HepG2 (cell line): Measurements from ENCODE around the gene SERPINE2. TPM values are rescaled to one million over a fixed set of nuclear protein-coding genes. Genes with fewer than 3 reads are reported as not detected.

Source experiments
- ATAC-seq: fragments of 200-7000 bp; cut with Tn5 transposase; 3 replicates; pipeline ENCODE4 v1.9.1; 2020; ENCODE audit warnings: mild to moderate bottlenecking, moderate library complexity
- Bru-seq: library from RNA; stranded (reverse); fragments of 400-500 nt; gene quantifications from one replicate; lab custom pipeline; 2021; lab: Mats Ljungman, UMichigan
- BruChase-seq, 2 experiments: library from RNA; stranded (reverse); fragments of 400-500 nt; gene quantifications; one replicate each; lab custom pipeline; 2021; lab: Mats Ljungman, UMichigan
- BruUV-seq: library from RNA; stranded (reverse); fragments of 400-500 nt; replicated peaks from 2 replicates; lab custom pipeline; 2021; lab: Mats Ljungman, UMichigan
- CTCF ChIA-PET: fragments of 300-600 bp; formaldehyde crosslinking; extraction: SDS; loops from one replicate; lab custom pipeline; 2021; ENCODE audit warnings: low total read pairs, inconsistent platforms, low intra/inter-chr PET ratio; lab: Yijun Ruan, JAX
- POLR2A ChIA-PET: fragments of 350-600 bp; sonication (Branson Sonifier 250); formaldehyde crosslinking; loops from one replicate; lab custom pipeline; 2020; ENCODE audit warnings: antibody characterized with exemption, inconsistent platforms; lab: Yijun Ruan, JAX
- DNase-seq: peaks from one replicate; pipeline ENCODE4 v3.0.0-alpha.2; 2015; ENCODE audit warnings: low spot score
- FAIRE-seq: peaks from 3 replicates; lab custom pipeline; 2011; peaks lifted over from hg19 to GRCh38; lab: Jason Lieb, UNC
- H2AFZ ChIP-seq: one replicate; pipeline ENCODE4 v1.6.1; 2011; ENCODE audit warnings: low read length, inconsistent platforms
- H3K27ac ChIP-seq: fragments of 300-600 bp; 3 replicates; pipeline ENCODE4 v1.8.0; 2011; ENCODE audit warnings: mixed run types, mild to moderate bottlenecking, mixed read lengths, low read length, inconsistent platforms; ENCODE audit not compliant: insufficient read depth; ENCODE audit errors: extremely low read length
- H3K27me3 ChIP-seq, 2 experiments: fragments of 200-600 bp in 1 of 2; 2 replicates in 1 of 2; 3 replicates in 1 of 2; pipeline versions ENCODE4 v1.6.0 to v1.8.0; 2011; ENCODE audit warnings: low read length in 2 of 2, mild to moderate bottlenecking in 2 of 2, moderate library complexity in 2 of 2, inconsistent platforms in 1 of 2; ENCODE audit not compliant: insufficient read depth in 2 of 2, control insufficient read depth in 1 of 2
- H3K36me3 ChIP-seq, 2 experiments: fragments of 200-600 bp in 1 of 2; replicated peaks in 1 of 2; 2 replicates in 1 of 2; 3 replicates in 1 of 2; pipeline versions ENCODE4 v1.5.1 to v1.8.0; 2011; ENCODE audit warnings: low read length in 2 of 2, inconsistent platforms in 1 of 2; ENCODE audit not compliant: insufficient read depth in 2 of 2, control insufficient read depth in 1 of 2
- H3K4me1 ChIP-seq: 2 replicates; pipeline ENCODE4 v1.5.1; 2012; ENCODE audit warnings: low read length, inconsistent platforms; ENCODE audit not compliant: insufficient read depth
- H3K4me2 ChIP-seq: 2 replicates; pipeline ENCODE4 v1.6.0; 2011; ENCODE audit warnings: low read depth, low read length, inconsistent platforms
- H3K4me3 ChIP-seq, 3 experiments: fragments of 200-600 bp in 1 of 3; sonication (generic), shearing (Covaris generic) in 1 of 3; replicated peaks in 1 of 3; 2 replicates each; pipeline ENCODE4 v1.5.1; 2011 to 2016; ENCODE audit warnings: low read length in 3 of 3, inconsistent platforms in 2 of 3, low read depth in 2 of 3, mild to moderate bottlenecking in 2 of 3, control low read depth in 1 of 3, mixed read lengths in 1 of 3; ENCODE audit not compliant: insufficient read depth in 1 of 3
- H3K79me2 ChIP-seq: one replicate; pipeline ENCODE4 v1.6.1; 2011; ENCODE audit warnings: low read length, inconsistent platforms; ENCODE audit not compliant: insufficient read depth
- H3K9ac ChIP-seq: 2 replicates; pipeline ENCODE4 v1.6.0; 2011; ENCODE audit warnings: mild to moderate bottlenecking, low read depth, low read length, inconsistent platforms; ENCODE audit not compliant: insufficient read depth
- H3K9me3 ChIP-seq: 2 replicates; pipeline ENCODE4 v1.5.1; 2012; ENCODE audit warnings: mild to moderate bottlenecking, low read length
- H4K20me1 ChIP-seq: 2 replicates; pipeline ENCODE4 v1.6.0; 2011; ENCODE audit warnings: inconsistent platforms, mild to moderate bottlenecking, low read length, moderate library complexity; ENCODE audit not compliant: insufficient read depth
- CEBPG ChIP-seq: IDR thresholded peaks from 2 replicates; pipeline ENCODE4 v1.6.1; 2016
- ZNF263 ChIP-seq: sonication (generic); formaldehyde crosslinking; IDR thresholded peaks from 2 replicates; pipeline ENCODE4 v1.4.0; 2020; ENCODE audit warnings: missing genetic modification reagents
- ZNF564 ChIP-seq: sonication (generic); formaldehyde crosslinking; IDR thresholded peaks from 2 replicates; pipeline ENCODE4 v1.8.1; 2023; ENCODE audit warnings: mild to moderate bottlenecking, missing genetic modification reagents
- ZNF766 ChIP-seq: sonication (generic); formaldehyde crosslinking; IDR thresholded peaks from 2 replicates; pipeline ENCODE4 v1.5.0; 2020; ENCODE audit warnings: missing genetic modification reagents, borderline replicate concordance
- WGBS: methylation state at CpG from one replicate; pipeline ENCODE4 v1.1.6; 2017; ENCODE audit warnings: low lambda C conversion rate; 5-methylcytosine and 5-hydroxymethylcytosine counted together
- in situ Hi-C: cut with HindIII; loops from 2 replicates; pipeline ENCODE4 v1.10.0; 2017; ENCODE audit warnings: low pct_unique_long_range_greater_than_20kb; ENCODE audit not compliant: extremely low pct_ligation_motif_present
- intact Hi-C: fragments of 100-400 bp; cut with micrococcal nuclease; formaldehyde crosslinking; loops from one replicate; pipeline ENCODE4 v1.10.0; 2022; ENCODE audit not compliant: unreplicated experiment
- long read RNA-seq, 2 experiments: library from RNA in 1 of 2; library from polyadenylated mRNA in 1 of 2; stranded (forward) in 1 of 2; unstranded in 1 of 2; transcript quantifications; one replicate each; pipeline ENCODE4 v2.0.0, GENCODE V29; 2019 to 2022
- polyA minus RNA-seq, 3 experiments: library from RNA; depleted of rRNA, polyadenylated mRNA; stranded (reverse); fragments of >200 nt; gene quantifications; 2 replicates each; pipeline ENCODE4 v1.2.3, GENCODE V29; 2011; ENCODE audit warnings: low replicate concordance in 1 of 3
- polyA plus RNA-seq, 8 experiments: library from polyadenylated mRNA; depleted of rRNA in 3 of 8; stranded (reverse) in 7 of 8; unstranded in 1 of 8; fragments of >200 nt; fragmentation: Illumina TruSeq in 4 of 8; extraction: Trizol in 4 of 8; gene quantifications; 2 replicates each; pipeline versions ENCODE4 v1.2.1 to v1.2.3, GENCODE V29; 2011 to 2016; ENCODE audit warnings: low read depth in 4 of 8, missing spikeins in 1 of 8, mixed read lengths in 1 of 8; ENCODE audit not compliant: insufficient read depth in 1 of 8
- total RNA-seq, 5 experiments: library from RNA; depleted of rRNA; stranded (reverse); fragments of >200 nt; fragmentation: Illumina TruSeq; extraction: Trizol; gene quantifications; 2 replicates each; pipeline ENCODE4 v1.2.3, GENCODE V29; 2016; ENCODE audit warnings: low read depth in 1 of 5
- TF ChIP-seq, protein P1 (sequence below): sonication (generic); formaldehyde crosslinking; IDR thresholded peaks from 2 replicates; pipeline ENCODE4 v1.4.0; 2020; ENCODE audit warnings: mild to moderate bottlenecking, missing genetic modification reagents, borderline replicate concordance
- TF ChIP-seq, protein P2 (sequence below): sonication (generic); formaldehyde crosslinking; IDR thresholded peaks from 2 replicates; pipeline ENCODE4 v1.9.0; 2021; ENCODE audit warnings: missing genetic modification reagents, borderline replicate concordance

SERPINE2 gene, protein sequence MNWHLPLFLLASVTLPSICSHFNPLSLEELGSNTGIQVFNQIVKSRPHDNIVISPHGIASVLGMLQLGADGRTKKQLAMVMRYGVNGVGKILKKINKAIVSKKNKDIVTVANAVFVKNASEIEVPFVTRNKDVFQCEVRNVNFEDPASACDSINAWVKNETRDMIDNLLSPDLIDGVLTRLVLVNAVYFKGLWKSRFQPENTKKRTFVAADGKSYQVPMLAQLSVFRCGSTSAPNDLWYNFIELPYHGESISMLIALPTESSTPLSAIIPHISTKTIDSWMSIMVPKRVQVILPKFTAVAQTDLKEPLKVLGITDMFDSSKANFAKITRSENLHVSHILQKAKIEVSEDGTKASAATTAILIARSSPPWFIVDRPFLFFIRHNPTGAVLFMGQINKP
- total RNA-seq (2016; rRNA removed; fragmentation: Illumina TruSeq; extraction: Trizol) (5.5 and 7.9 TPM in 2 replicates), polyA plus RNA-seq (2011; rRNA removed) (18.1 and 24.3 TPM in 2 replicates), polyA minus RNA-seq (2011; rRNA and poly(A)+ RNA removed; ENCODE audit: low replicate concordance) (1.8 and 14.9 TPM in 2 replicates), Bru-seq, nascent RNA (percentile 57 among the genes with signal in this experiment), BruChase-seq, experiment 1, labeled RNA remaining after a 6-hour chase (percentile 63 among the genes with signal in this experiment), BruChase-seq, experiment 2, labeled RNA remaining after a 2-hour chase (percentile 53 among the genes with signal in this experiment)
- 3.0 and 3.9 TPM in 2 replicates for total RNA-seq (2016; cell fraction: cytosol; rRNA removed; fragmentation: Illumina TruSeq; extraction: Trizol; ENCODE audit: low read depth)
- 5.1 and 8.6 TPM in 2 replicates for total RNA-seq (2016; cell fraction: insoluble cytoplasmic fraction; rRNA removed; fragmentation: Illumina TruSeq; extraction: Trizol)
- total RNA-seq (2016; cell fraction: membrane; rRNA removed; fragmentation: Illumina TruSeq; extraction: Trizol), result 2.8 and 3.4 TPM in 2 replicates
- total RNA-seq (2016; cell fraction: nucleus; rRNA removed; fragmentation: Illumina TruSeq; extraction: Trizol), result 14.0 and 14.4 TPM in 2 replicates
- 15.4 and 23.2 TPM in 2 replicates for polyA plus RNA-seq (2011; cell fraction: cytosol; rRNA removed)
- 27.2 and 31.6 TPM in 2 replicates for polyA plus RNA-seq (2011; cell fraction: nucleus; rRNA removed)
- 41.2 and 105 TPM in 2 replicates for polyA plus RNA-seq (2012)
- 1.3 and 1.5 TPM in 2 replicates for polyA plus RNA-seq (2016; cell fraction: cytosol; fragmentation: Illumina TruSeq; extraction: Trizol; ENCODE audit: low read depth)
- polyA plus RNA-seq (2016; cell fraction: insoluble cytoplasmic fraction; fragmentation: Illumina TruSeq; extraction: Trizol; ENCODE audit: low read depth), result 5.2 and 7.0 TPM in 2 replicates
- polyA plus RNA-seq (2016; cell fraction: membrane; fragmentation: Illumina TruSeq; extraction: Trizol; ENCODE audit: low read depth), result 3.2 and 3.5 TPM in 2 replicates
- 24.9 and 28.8 TPM in 2 replicates for polyA plus RNA-seq (2016; cell fraction: nucleus; fragmentation: Illumina TruSeq; extraction: Trizol; ENCODE audit: insufficient read depth, low read depth)
- polyA minus RNA-seq (2011; cell fraction: cytosol; rRNA and poly(A)+ RNA removed), result 11.7 and 23.7 TPM in 2 replicates
- 15.5 and 22.8 TPM in 2 replicates for polyA minus RNA-seq (2011; cell fraction: nucleus; rRNA and poly(A)+ RNA removed)
- long read RNA-seq, experiment 1, transcript SERPINE2-202 (9 exons, 2,161 nt), result major isoform, 28 of 32 reads
- long read RNA-seq, experiment 1, partial matches to known transcripts, result 0 of 32 reads
- long read RNA-seq, experiment 1, other reads (novel, unspliced or antisense), result 1 of 32 reads
- long read RNA-seq, experiment 2, transcript SERPINE2-202 (9 exons, 2,161 nt), result major isoform, 60 of 96 reads
- long read RNA-seq, experiment 2, partial matches to known transcripts, result 6 of 96 reads
- long read RNA-seq, experiment 2, other reads (novel, unspliced or antisense), result 27 of 96 reads

DNA sequence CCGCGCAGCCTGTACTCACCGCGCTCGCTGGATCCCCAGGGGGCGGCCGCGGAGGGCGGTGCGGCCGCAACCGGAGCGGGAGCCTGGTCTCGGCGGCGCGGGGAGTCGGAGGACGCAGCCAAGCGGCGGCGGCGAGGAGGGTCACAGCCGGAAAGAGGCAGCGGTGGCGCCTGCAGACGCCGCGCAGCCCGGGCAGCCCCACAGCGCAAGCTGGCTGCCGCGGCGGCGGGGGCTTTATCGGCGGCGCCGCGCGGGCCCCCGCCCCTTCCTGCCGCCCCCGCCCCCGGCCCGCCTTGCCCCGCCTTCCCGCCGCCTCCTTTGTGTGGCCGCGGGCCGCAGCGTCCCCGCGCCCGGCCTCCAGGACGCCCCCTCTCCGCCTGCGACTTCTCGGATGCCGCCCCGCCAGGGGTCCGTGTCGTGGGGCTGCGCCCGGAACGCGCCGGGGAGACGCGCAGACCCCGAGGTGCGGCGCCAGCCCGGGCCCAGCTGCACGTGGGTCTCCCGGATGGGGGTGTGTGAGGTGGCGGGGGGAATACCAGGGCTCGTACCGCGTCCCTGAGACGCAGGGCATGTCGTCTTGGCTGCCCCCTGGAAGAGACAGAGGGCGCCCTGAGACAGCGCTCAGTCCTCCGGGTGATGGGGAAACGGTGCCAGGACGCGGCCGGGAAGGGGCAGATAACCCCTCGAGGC lies at the start of gene SERPINE2:
Gene SERPINE2, minus strand, starts transcription at position 207 of the 690 bp plus-strand sequence. CDS start 37,386 bp downstream, outside the sequence.
- BruUV-seq, result no TSS peak
- peaks cover 4% of the 10 kb centered on the region for H3K79me2 ChIP-seq
- intact Hi-C loops, result loop anchor here (1.0 to 2.0 kb wide), 2 partner anchors 66 to 245 kb away; no protein-coding TSS in a partner anchor
- H3K4me1 ChIP-seq, result peaks cover 32% of the 10 kb centered on the region
- no peak for DNase-seq
- no peak within 1 kb of the TSS for H3K27ac ChIP-seq
- H2AFZ ChIP-seq, result no peak within 1 kb of the TSS
- in situ Hi-C loops, result no loop called here
- peak within 1 kb of the TSS; percentile 92 for H3K4me2 ChIP-seq
- 2% methylated on average over 6 of the region's 91 CpGs for WGBS
- peak; percentile 72 for ATAC-seq
- POLR2A ChIA-PET, result interaction anchor here (0.8 to 1.7 kb wide), 4 partner anchors 12 to 244 kb away, joined by 3 to 6 read pairs (median 4); no protein-coding TSS in a partner anchor
- no peak for FAIRE-seq
- peak within 1 kb of the TSS; percentile 62 for H3K9ac ChIP-seq
- CTCF ChIA-PET, result interaction anchor here (0.9 to 3.5 kb wide), 2 partner anchors 69 to 244 kb away, joined by 3 to 24 read pairs; no protein-coding TSS in a partner anchor
- peaks cover 6% of the 10 kb centered on the region; the same call in 1 of the 2 replicates for H4K20me1 ChIP-seq
- H3K36me3 ChIP-seq, result no peaks in the 10 kb centered on the region
- H3K9me3 ChIP-seq, result no peaks in the 10 kb centered on the region
- H3K4me3 ChIP-seq, result peak within 1 kb of the TSS; percentile 69 to 84 (median 77)
- peaks cover 3 to 54% of the 10 kb centered on the region in 2 experiments; a peak in 4 of 5 replicates for H3K27me3 ChIP-seq
- 0 out of 2 replicates have a peak, but pooled peaks have one; percentile 16 for TF ChIP-seq ZNF766 (CRISPR knock-in tag)
- 0 out of 2 replicates have a peak, but pooled peaks have one; percentile 12 for TF ChIP-seq CEBPG (CRISPR knock-in tag)
- no peak for TF ChIP-seq ZNF564
- TF ChIP-seq, protein P1, sequence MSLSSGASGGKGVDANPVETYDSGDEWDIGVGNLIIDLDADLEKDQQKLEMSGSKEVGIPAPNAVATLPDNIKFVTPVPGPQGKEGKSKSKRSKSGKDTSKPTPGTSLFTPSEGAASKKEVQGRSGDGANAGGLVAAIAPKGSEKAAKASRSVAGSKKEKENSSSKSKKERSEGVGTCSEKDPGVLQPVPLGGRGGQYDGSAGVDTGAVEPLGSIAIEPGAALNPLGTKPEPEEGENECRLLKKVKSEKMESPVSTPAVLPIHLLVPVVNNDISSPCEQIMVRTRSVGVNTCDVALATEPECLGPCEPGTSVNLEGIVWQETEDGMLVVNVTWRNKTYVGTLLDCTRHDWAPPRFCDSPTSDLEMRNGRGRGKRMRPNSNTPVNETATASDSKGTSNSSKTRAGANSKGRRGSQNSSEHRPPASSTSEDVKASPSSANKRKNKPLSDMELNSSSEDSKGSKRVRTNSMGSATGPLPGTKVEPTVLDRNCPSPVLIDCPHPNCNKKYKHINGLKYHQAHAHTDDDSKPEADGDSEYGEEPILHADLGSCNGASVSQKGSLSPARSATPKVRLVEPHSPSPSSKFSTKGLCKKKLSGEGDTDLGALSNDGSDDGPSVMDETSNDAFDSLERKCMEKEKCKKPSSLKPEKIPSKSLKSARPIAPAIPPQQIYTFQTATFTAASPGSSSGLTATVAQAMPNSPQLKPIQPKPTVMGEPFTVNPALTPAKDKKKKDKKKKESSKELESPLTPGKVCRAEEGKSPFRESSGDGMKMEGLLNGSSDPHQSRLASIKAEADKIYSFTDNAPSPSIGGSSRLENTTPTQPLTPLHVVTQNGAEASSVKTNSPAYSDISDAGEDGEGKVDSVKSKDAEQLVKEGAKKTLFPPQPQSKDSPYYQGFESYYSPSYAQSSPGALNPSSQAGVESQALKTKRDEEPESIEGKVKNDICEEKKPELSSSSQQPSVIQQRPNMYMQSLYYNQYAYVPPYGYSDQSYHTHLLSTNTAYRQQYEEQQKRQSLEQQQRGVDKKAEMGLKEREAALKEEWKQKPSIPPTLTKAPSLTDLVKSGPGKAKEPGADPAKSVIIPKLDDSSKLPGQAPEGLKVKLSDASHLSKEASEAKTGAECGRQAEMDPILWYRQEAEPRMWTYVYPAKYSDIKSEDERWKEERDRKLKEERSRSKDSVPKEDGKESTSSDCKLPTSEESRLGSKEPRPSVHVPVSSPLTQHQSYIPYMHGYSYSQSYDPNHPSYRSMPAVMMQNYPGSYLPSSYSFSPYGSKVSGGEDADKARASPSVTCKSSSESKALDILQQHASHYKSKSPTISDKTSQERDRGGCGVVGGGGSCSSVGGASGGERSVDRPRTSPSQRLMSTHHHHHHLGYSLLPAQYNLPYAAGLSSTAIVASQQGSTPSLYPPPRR (CRISPR knock-in tag), result no peak
- TF ChIP-seq ZNF263 (CRISPR knock-in tag), result peak; percentile 35; the same call in 1 of the 2 replicates
- TF ChIP-seq, protein P2, sequence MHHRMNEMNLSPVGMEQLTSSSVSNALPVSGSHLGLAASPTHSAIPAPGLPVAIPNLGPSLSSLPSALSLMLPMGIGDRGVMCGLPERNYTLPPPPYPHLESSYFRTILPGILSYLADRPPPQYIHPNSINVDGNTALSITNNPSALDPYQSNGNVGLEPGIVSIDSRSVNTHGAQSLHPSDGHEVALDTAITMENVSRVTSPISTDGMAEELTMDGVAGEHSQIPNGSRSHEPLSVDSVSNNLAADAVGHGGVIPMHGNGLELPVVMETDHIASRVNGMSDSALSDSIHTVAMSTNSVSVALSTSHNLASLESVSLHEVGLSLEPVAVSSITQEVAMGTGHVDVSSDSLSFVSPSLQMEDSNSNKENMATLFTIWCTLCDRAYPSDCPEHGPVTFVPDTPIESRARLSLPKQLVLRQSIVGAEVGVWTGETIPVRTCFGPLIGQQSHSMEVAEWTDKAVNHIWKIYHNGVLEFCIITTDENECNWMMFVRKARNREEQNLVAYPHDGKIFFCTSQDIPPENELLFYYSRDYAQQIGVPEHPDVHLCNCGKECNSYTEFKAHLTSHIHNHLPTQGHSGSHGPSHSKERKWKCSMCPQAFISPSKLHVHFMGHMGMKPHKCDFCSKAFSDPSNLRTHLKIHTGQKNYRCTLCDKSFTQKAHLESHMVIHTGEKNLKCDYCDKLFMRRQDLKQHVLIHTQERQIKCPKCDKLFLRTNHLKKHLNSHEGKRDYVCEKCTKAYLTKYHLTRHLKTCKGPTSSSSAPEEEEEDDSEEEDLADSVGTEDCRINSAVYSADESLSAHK, result no peak
